A549 treated with AZD9567 at 1 μM for 4 hours (cell line): ENCODE results near the gene ALDH3A2. TPM values are rescaled to one million over a fixed set of nuclear protein-coding genes. Genes with fewer than 3 reads are reported as not detected.

Experiments
- total RNA-seq: library from RNA; stranded (reverse); fragments of 200-300 nt; extraction: Qiagen RNA extraction; gene quantifications from 5 replicates; pipeline ENCODE4 v1.2.3, GENCODE V29; 2022; ENCODE audit not compliant: insufficient read depth

Gene ALDH3A2
- total RNA-seq, result 155 to 179 TPM (median 178 TPM) in 5 replicates

GRCh38 chr17:19648475-19649273, at the start of gene ALDH3A2:
TSS of gene ALDH3A2 (plus strand) at chr17:19648751. CDS start at chr17:19648972, 221 bp downstream.

GRCh38 chr17:19716108-19717030, 67.8 kb downstream of the ALDH3A2 start, which contains the start of gene SLC47A2:
TSS of gene SLC47A2 (minus strand) at chr17:19716584. CDS start at chr17:19716555, 29 bp downstream.

Other genes starting within 250 kb of the ALDH3A2 start
- 0.42 to 0.94 TPM (median 0.67 TPM) in 4 of 5 replicates, not detected in the other for gene RNF112, start 237.5 kb upstream of the ALDH3A2 start, total RNA-seq
- gene SLC47A1, start 114.9 kb upstream of the ALDH3A2 start, total RNA-seq, result 21.6 to 28.1 TPM (median 22.8 TPM) in 5 replicates
- gene SLC47A2, start 67.8 kb downstream of the ALDH3A2 start, total RNA-seq, result 0.05 to 0.12 TPM (median 0.07 TPM) in 4 of 5 replicates, not detected in the other
- 757 to 1,170 TPM (median 849 TPM) in 5 replicates for gene ALDH3A1, start 99.5 kb downstream of the ALDH3A2 start, total RNA-seq
- gene ULK2, start 219.2 kb downstream of the ALDH3A2 start, total RNA-seq, result 12.2 to 18.3 TPM (median 14.6 TPM) in 5 replicates